H9 (cell line): ENCODE results near the gene PDZD4. TPM values are rescaled to one million over a fixed set of nuclear protein-coding genes. Genes with fewer than 3 reads are reported as not detected.

Experiments
- DNase-seq: peaks from one replicate; pipeline ENCODE4 v3.0.0-alpha.2; 2017
- H2AFZ ChIP-seq: one replicate; pipeline ENCODE4 v1.6.1; 2013; ENCODE audit warnings: mild to moderate bottlenecking, low read length, control low read depth, moderate library complexity
- H2AK5ac ChIP-seq: 2 replicates; pipeline ENCODE4 v1.6.1; 2013; ENCODE audit warnings: low read length, control low read depth, mixed read lengths; ENCODE audit not compliant: insufficient read length
- H2BK120ac ChIP-seq: one replicate; pipeline ENCODE4 v1.6.1; 2013; ENCODE audit warnings: low read depth, mild to moderate bottlenecking, low read length, control low read depth, inconsistent platforms; ENCODE audit not compliant: poor library complexity, severe bottlenecking
- H2BK12ac ChIP-seq: 2 replicates; pipeline ENCODE4 v1.6.1; 2013; ENCODE audit warnings: low read length, control low read depth, mixed read lengths, low read depth; ENCODE audit not compliant: insufficient read length
- H2BK15ac ChIP-seq: 2 replicates; pipeline ENCODE4 v1.6.1; 2013; ENCODE audit warnings: low read depth, low read length, control low read depth
- H2BK20ac ChIP-seq: one replicate; pipeline ENCODE4 v1.6.1; 2013; ENCODE audit warnings: low read depth, mild to moderate bottlenecking, low read length, control low read depth, inconsistent platforms; ENCODE audit not compliant: poor library complexity, severe bottlenecking
- H2BK5ac ChIP-seq: 2 replicates; pipeline ENCODE4 v1.6.1; 2013; ENCODE audit warnings: low read length, control low read depth, mixed read lengths; ENCODE audit not compliant: insufficient read length
- H3K14ac ChIP-seq: 2 replicates; pipeline ENCODE4 v1.6.1; 2013; ENCODE audit warnings: low read length, control low read depth; ENCODE audit not compliant: insufficient read depth
- H3K18ac ChIP-seq: 2 replicates; pipeline ENCODE4 v1.6.1; 2013; ENCODE audit warnings: low read depth, mild to moderate bottlenecking, mixed read lengths, low read length, control low read depth; ENCODE audit not compliant: insufficient read length
- H3K23ac ChIP-seq: 2 replicates; pipeline ENCODE4 v1.6.1; 2013; ENCODE audit warnings: low read length, control low read depth, mixed read lengths, low read depth; ENCODE audit not compliant: insufficient read length
- H3K23me2 ChIP-seq: 2 replicates; pipeline ENCODE4 v1.6.1; 2013; ENCODE audit warnings: low read depth, mild to moderate bottlenecking, mixed read lengths, low read length, control low read depth; ENCODE audit not compliant: insufficient read length, poor library complexity, severe bottlenecking
- H3K27ac ChIP-seq: 2 replicates; pipeline ENCODE4 v1.5.1; 2013; ENCODE audit warnings: low read length, control low read depth, mixed read lengths, low read depth; ENCODE audit not compliant: insufficient read length
- H3K27me3 ChIP-seq: 2 replicates; pipeline ENCODE4 v1.6.1; 2013; ENCODE audit warnings: low read length, control low read depth, inconsistent platforms; ENCODE audit not compliant: insufficient read depth
- H3K4ac ChIP-seq: 2 replicates; pipeline ENCODE4 v1.6.1; 2013; ENCODE audit warnings: low read depth, mild to moderate bottlenecking, control low read depth, inconsistent platforms, low read length, moderate library complexity
- H3K4me1 ChIP-seq: 2 replicates; pipeline ENCODE4 v1.6.1; 2013; ENCODE audit warnings: low read length, control low read depth, inconsistent platforms; ENCODE audit not compliant: insufficient read depth
- H3K4me2 ChIP-seq: 2 replicates; pipeline ENCODE4 v1.6.1; 2013; ENCODE audit warnings: low read length, control low read depth, mixed read lengths; ENCODE audit not compliant: insufficient read length, insufficient read depth
- H3K56ac ChIP-seq: 2 replicates; pipeline ENCODE4 v1.6.1; 2013; ENCODE audit warnings: low read depth, mild to moderate bottlenecking, mixed read lengths, low read length, control low read depth; ENCODE audit not compliant: insufficient read length
- H3K79me1 ChIP-seq: 2 replicates; pipeline ENCODE4 v1.6.1; 2013; ENCODE audit warnings: low read depth, mild to moderate bottlenecking, moderate library complexity, low read length, control low read depth, inconsistent platforms; ENCODE audit not compliant: insufficient read depth, poor library complexity, severe bottlenecking
- H3K79me2 ChIP-seq: 2 replicates; pipeline ENCODE4 v1.6.1; 2013; ENCODE audit warnings: low read length, control low read depth, inconsistent platforms; ENCODE audit not compliant: insufficient read depth
- H3K9ac ChIP-seq: 2 replicates; pipeline ENCODE4 v1.6.1; 2013; ENCODE audit warnings: low read length, control low read depth, mixed read lengths; ENCODE audit not compliant: insufficient read length; ENCODE audit errors: extremely low read depth
- H3K9me3 ChIP-seq: one replicate; pipeline ENCODE4 v1.6.1; 2013; ENCODE audit warnings: low read depth, low read length, inconsistent platforms; ENCODE audit not compliant: control insufficient read depth
- H3T11ph ChIP-seq: one replicate; pipeline ENCODE4 v1.6.1; 2013; ENCODE audit warnings: mild to moderate bottlenecking, low read length, control low read depth, inconsistent platforms
- H4K20me1 ChIP-seq: one replicate; pipeline ENCODE4 v1.6.1; 2013; ENCODE audit not compliant: control insufficient read depth, insufficient read length, insufficient read depth
- H4K5ac ChIP-seq: 2 replicates; pipeline ENCODE4 v1.6.1; 2013; ENCODE audit warnings: low read depth, mild to moderate bottlenecking, mixed read lengths, low read length, control low read depth; ENCODE audit not compliant: insufficient read length
- H4K8ac ChIP-seq: replicated peaks from 2 replicates; pipeline ENCODE4 v1.6.1; 2013; ENCODE audit warnings: low read length, control low read depth, mixed read lengths, low read depth; ENCODE audit not compliant: insufficient read length
- H4K91ac ChIP-seq: 2 replicates; pipeline ENCODE4 v1.6.1; 2013; ENCODE audit warnings: low read depth, mild to moderate bottlenecking, moderate library complexity, mixed read lengths, low read length, control low read depth; ENCODE audit not compliant: insufficient read length
- H3K27ac Mint-ChIP-seq, 3 experiments: 2 replicates in 2 of 3; 3 replicates in 1 of 3; pipeline ENCODE4 v1.8.0; 2020 to 2021; ENCODE audit warnings: mixed read lengths in 3 of 3, mild to moderate bottlenecking in 1 of 3, moderate library complexity in 1 of 3
- H3K27me3 Mint-ChIP-seq: 2 replicates; pipeline ENCODE4 v1.8.0; 2021; ENCODE audit warnings: low read depth, mild to moderate bottlenecking, moderate library complexity, mixed read lengths
- H3K36me3 Mint-ChIP-seq, 3 experiments: 2 replicates in 2 of 3; 3 replicates in 1 of 3; pipeline ENCODE4 v1.8.0; 2020 to 2021; ENCODE audit warnings: low read depth in 3 of 3, mixed read lengths in 3 of 3; ENCODE audit not compliant: insufficient read depth in 1 of 3
- H3K4me1 Mint-ChIP-seq, 2 experiments: 2 replicates each; pipeline ENCODE4 v1.8.0; 2020; ENCODE audit warnings: mixed read lengths in 2 of 2
- H3K4me3 Mint-ChIP-seq, 2 experiments: 2 replicates in 1 of 2; 3 replicates in 1 of 2; pipeline ENCODE4 v1.8.0; 2020 to 2021; ENCODE audit warnings: mild to moderate bottlenecking in 2 of 2, mixed read lengths in 2 of 2, moderate library complexity in 1 of 2
- H3K9me3 Mint-ChIP-seq, 2 experiments: 2 replicates in 1 of 2; 3 replicates in 1 of 2; pipeline ENCODE4 v1.8.0; 2020; ENCODE audit warnings: mild to moderate bottlenecking in 2 of 2, mixed read lengths in 2 of 2, moderate library complexity in 1 of 2
- WGBS: extraction: QIAGEN DNeasy Blood & Tissue Kit; methylation state at CpG from one replicate; pipeline ENCODE4 v1.1.7; 2013; ENCODE audit warnings: missing lambda C conversion rate, low lambda C conversion rate, mixed read lengths; ENCODE audit not compliant: insufficient read length; ENCODE audit errors: extremely low coverage; 5-methylcytosine and 5-hydroxymethylcytosine counted together
- total RNA-seq: library from RNA; stranded (reverse); gene quantifications from 2 replicates; pipeline ENCODE4 v1.2.1, GENCODE V29; 2021
- TF ChIP-seq, protein P1 (sequence below): fragments of 200-600 bp; sonication (generic); conservative IDR thresholded peaks from 3 replicates; pipeline ENCODE4 v1.8.0; 2021; ENCODE audit warnings: antibody characterized with exemption, mild to moderate bottlenecking

Gene PDZD4
- total RNA-seq, 1 experiment from 2014 or later = 110 TPM

DNA sequence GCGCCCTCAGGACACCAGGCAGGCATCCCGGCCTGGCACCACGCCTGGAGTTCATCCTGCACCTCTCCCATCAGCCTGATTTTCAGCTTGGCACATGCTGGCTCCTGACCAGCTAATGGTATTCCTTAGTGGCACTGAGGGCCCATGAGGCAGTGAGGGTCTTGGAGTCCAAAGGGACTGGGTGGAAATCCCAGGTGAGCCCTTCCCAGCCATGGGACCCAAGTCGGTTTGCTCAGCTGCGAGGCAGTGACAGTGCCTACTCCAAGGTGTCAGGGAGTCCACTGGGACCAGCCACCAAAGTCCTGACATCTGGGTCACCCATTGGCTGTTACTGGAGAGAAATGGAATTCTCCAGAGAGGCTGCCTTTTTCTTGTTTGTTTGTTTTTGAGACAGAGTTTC is 31.0 kb downstream of the PDZD4 start:
- no peak overlapping the region for H3K27ac Mint-ChIP-seq
- H3K27ac ChIP-seq = no peak overlapping the region
- no peak overlapping the region for H3K18ac ChIP-seq
- H4K20me1 ChIP-seq = no peaks in the 10 kb centered on the region
- no peak overlapping the region for H3T11ph ChIP-seq
- H3K4me3 Mint-ChIP-seq = no peak overlapping the region
- no peak overlapping the region for H4K8ac ChIP-seq
- no peak overlapping the region for H2BK5ac ChIP-seq
- no peak overlapping the region for H2BK15ac ChIP-seq
- DNase-seq = no peak
- peaks cover 0 to 6% of the 10 kb centered on the region in 2 experiments; a peak in 2 of 4 replicates for H3K4me1 Mint-ChIP-seq
- no peak overlapping the region for H2AK5ac ChIP-seq
- H3K23me2 ChIP-seq = no peaks in the 10 kb centered on the region
- no peak overlapping the region for H3K14ac ChIP-seq
- H3K9me3 ChIP-seq = peaks cover 15% of the 10 kb centered on the region
- no peak overlapping the region for H3K23ac ChIP-seq
- no peaks in the 10 kb centered on the region for H3K4me1 ChIP-seq
- no peak overlapping the region for H2AFZ ChIP-seq
- H3K4me2 ChIP-seq = no peak overlapping the region
- peaks cover 52 to 71% of the 10 kb centered on the region in 2 experiments for H3K9me3 Mint-ChIP-seq
- H3K4ac ChIP-seq = no peak overlapping the region
- no peak overlapping the region for H3K56ac ChIP-seq
- H2BK12ac ChIP-seq = no peak overlapping the region
- H4K5ac ChIP-seq = no peak overlapping the region
- H3K27me3 ChIP-seq = no peaks in the 10 kb centered on the region
- no peaks in the 10 kb centered on the region for H3K79me1 ChIP-seq
- H3K9ac ChIP-seq = no peak overlapping the region
- H2BK20ac ChIP-seq = no peak overlapping the region
- WGBS = no CpG with 5 or more reads among the region's 5 CpGs
- H4K91ac ChIP-seq = no peak overlapping the region
- peaks cover 2% of the 10 kb centered on the region; the same call in 1 of the 2 replicates for H3K27me3 Mint-ChIP-seq
- no peaks in the 10 kb centered on the region for H3K79me2 ChIP-seq
- peaks cover 23 to 45% (median 26%) of the 10 kb centered on the region in 3 experiments for H3K36me3 Mint-ChIP-seq
- H2BK120ac ChIP-seq = no peak overlapping the region
- TF ChIP-seq, protein P1, sequence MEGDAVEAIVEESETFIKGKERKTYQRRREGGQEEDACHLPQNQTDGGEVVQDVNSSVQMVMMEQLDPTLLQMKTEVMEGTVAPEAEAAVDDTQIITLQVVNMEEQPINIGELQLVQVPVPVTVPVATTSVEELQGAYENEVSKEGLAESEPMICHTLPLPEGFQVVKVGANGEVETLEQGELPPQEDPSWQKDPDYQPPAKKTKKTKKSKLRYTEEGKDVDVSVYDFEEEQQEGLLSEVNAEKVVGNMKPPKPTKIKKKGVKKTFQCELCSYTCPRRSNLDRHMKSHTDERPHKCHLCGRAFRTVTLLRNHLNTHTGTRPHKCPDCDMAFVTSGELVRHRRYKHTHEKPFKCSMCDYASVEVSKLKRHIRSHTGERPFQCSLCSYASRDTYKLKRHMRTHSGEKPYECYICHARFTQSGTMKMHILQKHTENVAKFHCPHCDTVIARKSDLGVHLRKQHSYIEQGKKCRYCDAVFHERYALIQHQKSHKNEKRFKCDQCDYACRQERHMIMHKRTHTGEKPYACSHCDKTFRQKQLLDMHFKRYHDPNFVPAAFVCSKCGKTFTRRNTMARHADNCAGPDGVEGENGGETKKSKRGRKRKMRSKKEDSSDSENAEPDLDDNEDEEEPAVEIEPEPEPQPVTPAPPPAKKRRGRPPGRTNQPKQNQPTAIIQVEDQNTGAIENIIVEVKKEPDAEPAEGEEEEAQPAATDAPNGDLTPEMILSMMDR = no peak
